Measurements from ENCODE around the gene FOSB. TPM values are rescaled to one million over a fixed set of nuclear protein-coding genes. Genes with fewer than 3 reads are reported as not detected.

The FOSB gene
- total RNA-seq, 4 donors from 2014 or later: 306 to 713 (median 395) TPM

- ATAC-seq (ENCODE audit: low FRiP score) (no peak), DNase-seq (ENCODE audit: low spot score) (no peak)
- no peak for TF ChIP-seq CTCF (IDR thresholded peaks at IDR 0.05)
Measured at GRCh38 chr19:45511074-45511473, 43.3 kb downstream of the FOSB start.

- TF ChIP-seq CTCF (IDR thresholded peaks at IDR 0.05): no peak
- ATAC-seq (ENCODE audit: low FRiP score): no peak
- DNase-seq (ENCODE audit: low spot score): no peak
Measured at GRCh38 chr19:45512881-45513483, 45.2 kb downstream of the FOSB start.

GRCh38 chr19:45514376-45515051 is 46.7 kb downstream of the FOSB start:
- TF ChIP-seq CTCF (IDR thresholded peaks at IDR 0.05): no peak
- DNase-seq (ENCODE audit: low spot score): no peak
- no peak for ATAC-seq (ENCODE audit: low FRiP score)

- no peak for ATAC-seq (ENCODE audit: low FRiP score)
- TF ChIP-seq CTCF (IDR thresholded peaks at IDR 0.05): no peak
- DNase-seq (ENCODE audit: low spot score): no peak
Measured at GRCh38 chr19:45515081-45515624, 47.4 kb downstream of the FOSB start.

- ATAC-seq (ENCODE audit: low FRiP score) (no peak), DNase-seq (ENCODE audit: low spot score) (no peak)
- no peak for TF ChIP-seq CTCF (IDR thresholded peaks at IDR 0.05)
Measured at GRCh38 chr19:45515807-45516401, 48.1 kb downstream of the FOSB start.

GRCh38 chr19:45517238-45517637 is 49.4 kb downstream of the FOSB start:
- ATAC-seq (ENCODE audit: low FRiP score) (no peak), DNase-seq (ENCODE audit: low spot score) (no peak)
- TF ChIP-seq CTCF (IDR thresholded peaks at IDR 0.05): no peak

All from omental fat pad (tissue), 4 donors.